RWPE2 (cell line): ENCODE results near the gene ITPR3.
A peak's percentile ranks its signal among the peaks of the same experiment; 100 is the strongest.

Experiments
- ATAC-seq: fragments of 200-7000 bp; cut with Tn5 transposase; 3 replicates; pipeline ENCODE4 v1.9.1; 2021; ENCODE audit warnings: low read depth
- DNase-seq: peaks from one replicate; pipeline ENCODE4 v3.0.0-alpha.2; 2020; ENCODE audit warnings: low spot score
- H3K27ac ChIP-seq: fragments of 450-650 bp; 2 replicates; pipeline ENCODE4 v1.5.1; 2017; ENCODE audit warnings: mild to moderate bottlenecking; ENCODE audit not compliant: poor library complexity, severe bottlenecking
- H3K27me3 ChIP-seq: fragments of 250-450 bp; sonication (Bioruptor Pico); 2 replicates; pipeline ENCODE4 v1.5.1; 2021; ENCODE audit warnings: mild to moderate bottlenecking, moderate library complexity; ENCODE audit not compliant: insufficient read depth, poor library complexity, severe bottlenecking
- H3K36me3 ChIP-seq: fragments of 250-450 bp; sonication (Bioruptor Pico); 2 replicates; pipeline ENCODE4 v1.5.1; 2020; ENCODE audit warnings: low read depth, mild to moderate bottlenecking, moderate library complexity
- H3K4me1 ChIP-seq: fragments of 250-450 bp; sonication (Bioruptor Pico); 2 replicates; pipeline ENCODE4 v1.5.1; 2021; ENCODE audit warnings: mild to moderate bottlenecking, moderate library complexity; ENCODE audit not compliant: insufficient read depth, poor library complexity, severe bottlenecking
- H3K4me3 ChIP-seq: fragments of 250-450 bp; sonication (Bioruptor Pico); 2 replicates; pipeline ENCODE4 v1.5.1; 2021; ENCODE audit warnings: mild to moderate bottlenecking, moderate library complexity; ENCODE audit not compliant: severe bottlenecking
- H3K9me3 ChIP-seq: fragments of 250-450 bp; sonication (Bioruptor Pico); 2 replicates; pipeline ENCODE4 v1.5.1; 2021; ENCODE audit warnings: mild to moderate bottlenecking, moderate library complexity; ENCODE audit not compliant: severe bottlenecking
- TF ChIP-seq, protein P1 (sequence below): fragments of 450-650 bp; IDR thresholded peaks from one replicate; pipeline ENCODE4 v1.5.1; 2017; ENCODE audit warnings: mild to moderate bottlenecking, moderate library complexity; ENCODE audit not compliant: poor library complexity, severe bottlenecking

The ITPR3 gene

DNA sequence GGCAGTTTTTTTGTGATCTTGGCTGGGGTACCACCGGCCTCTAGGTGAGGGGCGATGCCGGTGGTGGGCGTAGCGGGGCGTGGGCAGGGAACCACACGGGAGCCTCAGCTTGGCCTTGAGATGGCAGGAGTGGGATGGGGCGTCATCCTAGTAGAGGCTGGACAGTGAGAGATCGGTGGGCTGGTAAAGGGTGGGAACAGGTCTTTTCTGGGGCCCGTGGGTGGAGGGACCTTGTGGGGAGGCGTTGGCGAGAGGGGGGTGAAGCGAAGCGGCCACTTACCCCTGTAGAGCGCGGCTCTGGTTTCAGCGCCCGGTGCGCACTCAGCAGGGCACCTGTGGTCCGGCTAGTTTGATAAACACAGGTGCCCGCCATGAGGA, 12.0 kb downstream of the ITPR3 start:
- Histone ChIP-seq H3K27me3 (no peaks in the 10 kb centered on the region), H3K27ac (peak overlapping the region; percentile 39), H3K36me3 (peaks cover 50% of the 10 kb centered on the region), H3K4me1 (peaks cover 24% of the 10 kb centered on the region), H3K9me3 (no peaks in the 10 kb centered on the region), H3K4me3 (peak overlapping the region; percentile 34)
- DNase-seq (no peak), ATAC-seq (peak; percentile 26)
- TF ChIP-seq, protein P1, sequence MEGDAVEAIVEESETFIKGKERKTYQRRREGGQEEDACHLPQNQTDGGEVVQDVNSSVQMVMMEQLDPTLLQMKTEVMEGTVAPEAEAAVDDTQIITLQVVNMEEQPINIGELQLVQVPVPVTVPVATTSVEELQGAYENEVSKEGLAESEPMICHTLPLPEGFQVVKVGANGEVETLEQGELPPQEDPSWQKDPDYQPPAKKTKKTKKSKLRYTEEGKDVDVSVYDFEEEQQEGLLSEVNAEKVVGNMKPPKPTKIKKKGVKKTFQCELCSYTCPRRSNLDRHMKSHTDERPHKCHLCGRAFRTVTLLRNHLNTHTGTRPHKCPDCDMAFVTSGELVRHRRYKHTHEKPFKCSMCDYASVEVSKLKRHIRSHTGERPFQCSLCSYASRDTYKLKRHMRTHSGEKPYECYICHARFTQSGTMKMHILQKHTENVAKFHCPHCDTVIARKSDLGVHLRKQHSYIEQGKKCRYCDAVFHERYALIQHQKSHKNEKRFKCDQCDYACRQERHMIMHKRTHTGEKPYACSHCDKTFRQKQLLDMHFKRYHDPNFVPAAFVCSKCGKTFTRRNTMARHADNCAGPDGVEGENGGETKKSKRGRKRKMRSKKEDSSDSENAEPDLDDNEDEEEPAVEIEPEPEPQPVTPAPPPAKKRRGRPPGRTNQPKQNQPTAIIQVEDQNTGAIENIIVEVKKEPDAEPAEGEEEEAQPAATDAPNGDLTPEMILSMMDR, result no peak

GRCh38 chr6:33633462-33634158, 12.5 kb downstream of the ITPR3 start:
- peak; percentile 78 for ATAC-seq
- H3K4me3 ChIP-seq, result peak overlapping the region; percentile 34
- TF ChIP-seq, protein P1, result no peak
- peak overlapping the region; percentile 39 for H3K27ac ChIP-seq
- H3K9me3 ChIP-seq, result no peaks in the 10 kb centered on the region
- peaks cover 50% of the 10 kb centered on the region for H3K36me3 ChIP-seq
- no peak for DNase-seq
- peaks cover 21% of the 10 kb centered on the region for H3K4me1 ChIP-seq
- no peaks in the 10 kb centered on the region for H3K27me3 ChIP-seq

DNA sequence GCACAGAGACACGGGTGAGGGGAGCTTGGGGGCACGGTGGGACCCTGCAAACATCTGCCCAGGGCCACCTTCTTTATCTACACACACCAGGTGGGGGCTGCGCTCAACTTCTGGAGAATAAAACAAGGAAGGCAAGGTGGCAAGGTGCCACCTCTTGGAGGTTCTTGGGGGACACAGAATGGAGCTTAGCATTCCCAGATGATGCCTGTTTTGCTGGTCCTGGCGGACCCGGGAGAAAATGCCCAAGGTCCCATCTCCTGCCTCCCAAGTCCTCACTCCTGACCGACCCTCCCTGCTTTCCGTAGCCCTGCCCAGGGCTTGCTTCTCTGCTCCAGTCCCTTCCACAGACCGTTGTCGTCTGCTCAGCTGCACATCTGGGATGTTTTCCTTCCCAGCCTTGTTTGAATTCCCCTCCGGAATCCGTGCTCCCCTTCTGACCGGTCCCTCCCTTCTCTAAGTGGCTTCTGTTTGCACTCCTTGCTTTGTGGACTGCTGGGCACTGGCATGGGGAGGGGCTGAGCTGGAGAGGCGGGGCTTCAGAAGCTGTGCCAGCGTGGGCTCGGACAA, 13.1 kb downstream of the ITPR3 start:
- no peaks in the 10 kb centered on the region for H3K9me3 ChIP-seq
- DNase-seq (no peak), ATAC-seq (no peak)
- H3K4me3 ChIP-seq, result peak overlapping the region; percentile 21
- H3K27me3 ChIP-seq, result no peaks in the 10 kb centered on the region
- H3K36me3 ChIP-seq, result peaks cover 49% of the 10 kb centered on the region
- peak overlapping the region; percentile 4 for H3K27ac ChIP-seq
- TF ChIP-seq, protein P1, result no peak
- H3K4me1 ChIP-seq, result peaks cover 21% of the 10 kb centered on the region

DNA sequence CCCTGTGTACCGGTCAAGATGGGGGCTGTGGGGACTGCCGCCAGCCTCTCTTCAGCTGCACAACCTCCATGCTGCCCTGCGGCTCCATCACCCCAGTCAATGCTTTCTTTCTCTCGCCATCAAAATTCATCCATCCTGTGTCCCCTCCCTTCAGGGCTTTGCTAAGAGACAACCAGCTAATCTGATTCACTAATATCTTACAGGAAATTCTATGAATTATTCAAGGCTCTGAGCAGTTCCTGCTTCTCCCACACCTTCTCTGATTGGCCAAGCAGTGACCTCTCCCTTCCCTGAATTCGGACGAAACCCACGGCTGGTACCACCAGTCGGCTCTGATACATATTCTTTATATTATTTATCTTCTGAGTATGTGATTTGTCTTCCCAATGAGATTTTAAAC, 13.8 kb downstream of the ITPR3 start:
- no peak for ATAC-seq

More for the DNA sequence above, 13.8 kb downstream of the ITPR3 start:
- H3K4me1 ChIP-seq, result peaks cover 17% of the 10 kb centered on the region
- no peaks in the 10 kb centered on the region for H3K9me3 ChIP-seq
- H3K27ac ChIP-seq, result no peak overlapping the region
- H3K27me3 ChIP-seq, result no peaks in the 10 kb centered on the region
- no peak overlapping the region for H3K4me3 ChIP-seq
- TF ChIP-seq, protein P1, result no peak
- peaks cover 44% of the 10 kb centered on the region for H3K36me3 ChIP-seq
- DNase-seq, result no peak
